DOHH2 (cell line): ENCODE results near the gene GLB1L.

Experiments used
- H3F3A ChIP-seq: fragments of 200-600 bp; sonication (generic), shearing (Covaris generic); 2 replicates; pipeline ENCODE4 v1.6.0; 2016; ENCODE audit warnings: antibody characterized with exemption, mild to moderate bottlenecking; ENCODE audit not compliant: control insufficient read depth, insufficient read depth
- H3K27ac ChIP-seq: fragments of 200-600 bp; sonication (generic); 2 replicates; pipeline ENCODE4 v1.5.1; 2014; ENCODE audit warnings: low read depth, mild to moderate bottlenecking, low read length, moderate library complexity
- H3K27me3 ChIP-seq: fragments of 200-600 bp; sonication (generic); 2 replicates; pipeline ENCODE4 v1.6.1; 2014; ENCODE audit warnings: mild to moderate bottlenecking, low read length, mixed read lengths; ENCODE audit not compliant: control insufficient read depth
- H3K36me3 ChIP-seq: fragments of 200-600 bp; sonication (generic); 2 replicates; pipeline ENCODE4 v1.6.1; 2014; ENCODE audit warnings: mild to moderate bottlenecking, low read length, moderate library complexity, mixed read lengths; ENCODE audit not compliant: control insufficient read depth
- H3K4me1 ChIP-seq: fragments of 200-600 bp; sonication (generic); 2 replicates; pipeline ENCODE4 v1.6.1; 2014; ENCODE audit warnings: mild to moderate bottlenecking, low read length, mixed read lengths; ENCODE audit not compliant: control insufficient read depth
- H3K4me2 ChIP-seq: fragments of 200-600 bp; sonication (generic); 2 replicates; pipeline ENCODE4 v1.6.0; 2014; ENCODE audit warnings: mild to moderate bottlenecking, low read length, moderate library complexity
- H3K4me3 ChIP-seq: fragments of 200-600 bp; sonication (generic); 2 replicates; pipeline ENCODE4 v1.5.1; 2014; ENCODE audit warnings: mild to moderate bottlenecking, low read length, mixed read lengths
- H3K79me2 ChIP-seq: fragments of 200-600 bp; sonication (generic); 2 replicates; pipeline ENCODE4 v1.6.1; 2014; ENCODE audit warnings: mild to moderate bottlenecking, low read length, mixed read lengths; ENCODE audit not compliant: control insufficient read depth
- H3K9me2 ChIP-seq: fragments of 200-600 bp; sonication (generic); replicated peaks from 2 replicates; pipeline ENCODE4 v1.6.1; 2014; ENCODE audit warnings: mild to moderate bottlenecking, low read length, mixed read lengths; ENCODE audit not compliant: control insufficient read depth
- H3K9me3 ChIP-seq: fragments of 200-600 bp; sonication (generic); 2 replicates; pipeline ENCODE4 v1.6.1; 2014; ENCODE audit warnings: antibody characterized with exemption, low read length, mixed read lengths; ENCODE audit not compliant: control insufficient read depth, insufficient read depth
- H4K20me1 ChIP-seq: fragments of 200-600 bp; sonication (generic); 2 replicates; pipeline ENCODE4 v1.6.0; 2014; ENCODE audit warnings: low read depth, mild to moderate bottlenecking, antibody characterized with exemption, low read length, moderate library complexity; ENCODE audit not compliant: control insufficient read depth, insufficient read depth
- CTCF ChIP-seq: fragments of 200-600 bp; sonication (generic); IDR thresholded peaks from one replicate; pipeline ENCODE4 v1.5.1; 2014; ENCODE audit warnings: antibody characterized with exemption, mild to moderate bottlenecking, low read depth, low read length; ENCODE audit not compliant: poor library complexity, severe bottlenecking
- EZH2phosphoT487 ChIP-seq: fragments of 200-600 bp; sonication (generic); IDR thresholded peaks from 2 replicates; pipeline ENCODE4 v1.6.1; 2017; ENCODE audit warnings: borderline replicate concordance, mild to moderate bottlenecking, antibody characterized with exemption, low read length, moderate library complexity, mixed read lengths

GLB1L gene

GRCh38 chr2:219246559-219246958 lies 1.3 kb upstream of the GLB1L start:
- Histone ChIP-seq H3K4me1 (peaks cover 66% of the 10 kb centered on the region), H3K79me2 (peaks cover 54% of the 10 kb centered on the region), H3K9me2 (no peaks in the 10 kb centered on the region), H3F3A (peaks cover 19% of the 10 kb centered on the region), H3K36me3 (peaks cover 53% of the 10 kb centered on the region), H3K27ac (no peak overlapping the region), H3K27me3 (no peaks in the 10 kb centered on the region), H4K20me1 (no peaks in the 10 kb centered on the region), H3K4me3 (peak overlapping the region; percentile 84), H3K4me2 (peak overlapping the region; percentile 97), H3K9me3 (no peaks in the 10 kb centered on the region)
- TF ChIP-seq CTCF (no peak), EZH2phosphoT487 (no peak)

GRCh38 chr2:219245899-219246230 lies 621 bp upstream of the GLB1L start:
- Histone ChIP-seq H3K79me2 (peaks cover 48% of the 10 kb centered on the region), H3K36me3 (peaks cover 47% of the 10 kb centered on the region), H3K9me2 (no peaks in the 10 kb centered on the region), H3K9me3 (no peaks in the 10 kb centered on the region), H3K4me2 (peak overlapping the region; percentile 97), H4K20me1 (no peaks in the 10 kb centered on the region), H3K4me3 (peak overlapping the region; percentile 84), H3K4me1 (peaks cover 59% of the 10 kb centered on the region), H3K27me3 (no peaks in the 10 kb centered on the region), H3F3A (peaks cover 22% of the 10 kb centered on the region), H3K27ac (peak overlapping the region; percentile 47)
- no peak for TF ChIP-seq CTCF
- no peak for TF ChIP-seq EZH2phosphoT487

- H4K20me1 ChIP-seq = no peaks in the 10 kb centered on the region
- TF ChIP-seq EZH2phosphoT487 (no peak), CTCF (no peak)
- H3F3A ChIP-seq = peaks cover 13% of the 10 kb centered on the region
- no peaks in the 10 kb centered on the region for H3K27me3 ChIP-seq
- 0 out of 2 replicates have a peak overlapping the region, but pooled peaks have one; percentile 47 for H3K27ac ChIP-seq
- H3K4me3 ChIP-seq = peak overlapping the region; percentile 84
- peaks cover 37% of the 10 kb centered on the region for H3K36me3 ChIP-seq
- peak overlapping the region; percentile 97 for H3K4me2 ChIP-seq
- peaks cover 40% of the 10 kb centered on the region for H3K79me2 ChIP-seq
- H3K4me1 ChIP-seq = peaks cover 48% of the 10 kb centered on the region
- no peaks in the 10 kb centered on the region for H3K9me3 ChIP-seq
- H3K9me2 ChIP-seq = no peaks in the 10 kb centered on the region
Measured at GRCh38 chr2:219244789-219245147, 476 bp downstream of the GLB1L start.
